ENCODE data around the gene ZNF175. TPM values are rescaled to one million over a fixed set of nuclear protein-coding genes. Genes with fewer than 3 reads are reported as not detected.

Gene ZNF175
- total RNA-seq, 1 experiment from 2014 or later = 8.5 TPM

GRCh38 chr19:51530616-51531015 lies 40.5 kb upstream of the ZNF175 start:
- Histone ChIP-seq H3K27ac (ENCODE audit: low read length) (no peak overlapping the region), H3F3A (ENCODE audit: low read length, unreplicated experiment) (no peaks in the 10 kb centered on the region), H3K9me3 (ENCODE audit: low read length) (no peaks in the 10 kb centered on the region), H3K4me2 (ENCODE audit: low read length) (no peak overlapping the region), H4K20me1 (ENCODE audit: low read length) (no peaks in the 10 kb centered on the region), H3K4me3 (ENCODE audit: low read length) (no peak overlapping the region), H2AFZ (ENCODE audit: low read length) (no peak overlapping the region), H3K79me2 (ENCODE audit: low read length) (no peaks in the 10 kb centered on the region), H3K27me3 (ENCODE audit: low read length) (peaks cover 100% of the 10 kb centered on the region), H3K36me3 (ENCODE audit: low read depth, low read length) (no peaks in the 10 kb centered on the region), H3K9ac (ENCODE audit: low read length) (no peak overlapping the region), H3K9me2 (replicated peaks; ENCODE audit: low read length) (no peaks in the 10 kb centered on the region), H3K4me1 (ENCODE audit: insufficient read depth, low read length) (no peaks in the 10 kb centered on the region)
- intact Hi-C loops (cut with micrococcal nuclease) = no loop called here
- DNase-seq = no peak
- CTCF ChIA-PET = interaction anchor here (0.7 kb wide), 1 partner anchor 56 kb away, joined by 3 read pairs; no protein-coding TSS in a partner anchor
- POLR2A ChIA-PET (ENCODE audit: unreplicated experiment) = no interaction called here
- TF ChIP-seq CTCF (conservative IDR thresholded peaks at IDR 0.05; ENCODE audit: low read depth, low read length) (no peak), EZH2 (IDR thresholded peaks at IDR 0.05; ENCODE audit: low read length, unreplicated experiment) (no peak), EZH2phosphoT487 (IDR thresholded peaks at IDR 0.05; ENCODE audit: borderline replicate concordance, low read length) (no peak)
- no peak for ATAC-seq
- BruUV-seq (replicated peaks) = no TSS peak

- TF ChIP-seq EZH2phosphoT487 (IDR thresholded peaks at IDR 0.05; ENCODE audit: borderline replicate concordance, low read length) = no peak
- TF ChIP-seq CTCF (conservative IDR thresholded peaks at IDR 0.05; ENCODE audit: low read depth, low read length) = no peak
- no peak for TF ChIP-seq EZH2 (IDR thresholded peaks at IDR 0.05; ENCODE audit: low read length, unreplicated experiment)
- ATAC-seq (no peak), DNase-seq (no peak)
- ChIA-PET POLR2A (ENCODE audit: unreplicated experiment) (no interaction called here), CTCF (no interaction called here)
- Histone ChIP-seq H2AFZ (ENCODE audit: low read length) (no peak within 1 kb of the TSS), H3K9me2 (replicated peaks; ENCODE audit: low read length) (no peaks in the 10 kb centered on the region), H3K27ac (ENCODE audit: low read length) (no peak within 1 kb of the TSS), H3K9ac (ENCODE audit: low read length) (no peak within 1 kb of the TSS), H3K36me3 (ENCODE audit: low read depth, low read length) (no peaks in the 10 kb centered on the region), H3K79me2 (ENCODE audit: low read length) (no peaks in the 10 kb centered on the region), H3K27me3 (ENCODE audit: low read length) (peaks cover 100% of the 10 kb centered on the region), H3F3A (ENCODE audit: low read length, unreplicated experiment) (no peaks in the 10 kb centered on the region), H3K4me3 (ENCODE audit: low read length) (no peak within 1 kb of the TSS), H3K9me3 (ENCODE audit: low read length) (no peaks in the 10 kb centered on the region), H3K4me2 (ENCODE audit: low read length) (no peak within 1 kb of the TSS), H4K20me1 (ENCODE audit: low read length) (no peaks in the 10 kb centered on the region), H3K4me1 (ENCODE audit: insufficient read depth, low read length) (no peaks in the 10 kb centered on the region)
- BruUV-seq (replicated peaks) = no TSS peak
- intact Hi-C loops (cut with micrococcal nuclease) = no loop called here
Observed at GRCh38 chr19:51531349-51532315, 39.5 kb upstream of the ZNF175 start, which contains the start of gene SIGLEC6. Gene SIGLEC6 (minus strand): TSS chr19:51531670. CDS start chr19:51531648, 22 bp downstream.

- peaks cover 98% of the 10 kb centered on the region for H3K27me3 ChIP-seq (ENCODE audit: low read length)
- no peak for ATAC-seq
- no peaks in the 10 kb centered on the region for H3K79me2 ChIP-seq (ENCODE audit: low read length)
- H3K27ac ChIP-seq (ENCODE audit: low read length) = no peak overlapping the region
- H3K36me3 ChIP-seq (ENCODE audit: low read depth, low read length) = no peaks in the 10 kb centered on the region
- no peak overlapping the region for H3K9ac ChIP-seq (ENCODE audit: low read length)
- H3K4me2 ChIP-seq (ENCODE audit: low read length) = no peak overlapping the region
- DNase-seq = no peak
- intact Hi-C loops (cut with micrococcal nuclease) = no loop called here
- H3K4me3 ChIP-seq (ENCODE audit: low read length) = no peak overlapping the region
- ChIA-PET POLR2A (ENCODE audit: unreplicated experiment) (no interaction called here), CTCF (no interaction called here)
- no peaks in the 10 kb centered on the region for H4K20me1 ChIP-seq (ENCODE audit: low read length)
- H3K4me1 ChIP-seq (ENCODE audit: insufficient read depth, low read length) = no peaks in the 10 kb centered on the region
- H2AFZ ChIP-seq (ENCODE audit: low read length) = no peak overlapping the region
- TF ChIP-seq EZH2phosphoT487 (IDR thresholded peaks at IDR 0.05; ENCODE audit: borderline replicate concordance, low read length) (no peak), CTCF (conservative IDR thresholded peaks at IDR 0.05; ENCODE audit: low read depth, low read length) (no peak), EZH2 (IDR thresholded peaks at IDR 0.05; ENCODE audit: low read length, unreplicated experiment) (no peak)
- no TSS peak for BruUV-seq (replicated peaks)
- no peaks in the 10 kb centered on the region for H3K9me2 ChIP-seq (replicated peaks; ENCODE audit: low read length)
- no peaks in the 10 kb centered on the region for H3K9me3 ChIP-seq (ENCODE audit: low read length)
- no peaks in the 10 kb centered on the region for H3F3A ChIP-seq (ENCODE audit: low read length, unreplicated experiment)
Observed at GRCh38 chr19:51535535-51535934, 35.5 kb upstream of the ZNF175 start.
